ENCODE measurements around the gene OR4C5.
"Not testable (repeated sequence)": the region's sequence is repeated elsewhere in the genome, so short reads cannot be mapped to it uniquely, and the experiment has no call there.

Gene OR4C5
- 0 to 0.07 (median 0) reads per million in 18 experiments for total RNA-seq

GRCh38 chr11:48366365-48366764 lies at the start of gene OR4C5:
OR4C5 (minus strand) TSS chr11:48366465; CDS start chr11:48366465, 0 bp downstream.
- DNase-seq = no peak

GRCh38 chr11:48384670-48385069 lies 18.4 kb upstream of the OR4C5 start:
- DNase-seq = no peak

- not testable (repeated sequence) for DNase-seq
Observed at GRCh38 chr11:48384151-48384550, 17.9 kb upstream of the OR4C5 start.

GRCh38 chr11:48361289-48361688 lies 5.0 kb downstream of the OR4C5 start:
- not testable (repeated sequence) for DNase-seq

- no peak for DNase-seq
Observed at GRCh38 chr11:48354677-48355076, 11.6 kb downstream of the OR4C5 start.

- no peak for DNase-seq
Observed at GRCh38 chr11:48354013-48354412, 12.3 kb downstream of the OR4C5 start.

- DNase-seq = not testable (repeated sequence)
Observed at GRCh38 chr11:48346286-48346685, 20.0 kb downstream of the OR4C5 start.

GRCh38 chr11:48342505-48342904 lies 23.8 kb downstream of the OR4C5 start:
- DNase-seq = not testable (repeated sequence)

GRCh38 chr11:48341466-48341865 lies 24.8 kb downstream of the OR4C5 start:
- no peak for DNase-seq

- not testable (repeated sequence) for DNase-seq
Observed at GRCh38 chr11:48324620-48325019, 41.6 kb downstream of the OR4C5 start, which contains the start of gene OR4C3. OR4C3 (plus strand) TSS chr11:48324920; CDS start chr11:48325022, 102 bp downstream.

GRCh38 chr11:48319813-48320212 lies 46.5 kb downstream of the OR4C5 start:
- DNase-seq = not testable (repeated sequence)

All from inflammatory macrophage (primary cell).